Skeletal muscle tissue (tissue), 4 donors: ENCODE measurements around the gene TMEM183A. TPM values are rescaled to one million over a fixed set of nuclear protein-coding genes. Genes with fewer than 3 reads are reported as not detected.

Experiments
- H3K27ac ChIP-seq: one replicate; pipeline ENCODE4 v1.7.0; 2013; ENCODE audit warnings: mild to moderate bottlenecking, low read depth, low read length, inconsistent platforms
- H3K27me3 ChIP-seq, 3 donors: one replicate each; pipeline ENCODE4 v1.7.0; 2013; ENCODE audit warnings: low read length in 3 of 3; ENCODE audit not compliant: control insufficient read depth in 3 of 3, insufficient read depth in 3 of 3
- H3K36me3 ChIP-seq, 3 donors: one replicate each; pipeline ENCODE4 v1.7.0; 2013; ENCODE audit warnings: low read length in 3 of 3; ENCODE audit not compliant: control insufficient read depth in 3 of 3, insufficient read depth in 3 of 3
- H3K4me1 ChIP-seq, 3 donors: one replicate each; pipeline ENCODE4 v1.7.0; 2013; ENCODE audit warnings: low read length in 3 of 3, mild to moderate bottlenecking in 3 of 3; ENCODE audit not compliant: control insufficient read depth in 3 of 3, insufficient read depth in 3 of 3
- H3K4me3 ChIP-seq, 3 donors: one replicate each; pipeline ENCODE4 v1.7.0; 2013; ENCODE audit warnings: low read length in 3 of 3
- H3K9ac ChIP-seq, 3 donors: one replicate each; pipeline ENCODE4 v1.7.0; 2013; ENCODE audit warnings: low read length in 3 of 3, mild to moderate bottlenecking in 3 of 3, moderate library complexity in 2 of 3, low read depth in 1 of 3
- H3K9me3 ChIP-seq, 3 donors: one replicate each; pipeline ENCODE4 v1.7.0; 2013; ENCODE audit warnings: low read length in 3 of 3; ENCODE audit not compliant: control insufficient read depth in 3 of 3
- total RNA-seq: library from RNA; depleted of rRNA; stranded (reverse); fragments of >200 nt; gene quantifications from one replicate; pipeline ENCODE4 v1.2.3, GENCODE V29; 2014
- donor health status: Osteomylitis.

TMEM183A gene
- total RNA-seq, 1 donor from 2014 or later: 42.3 TPM

GRCh38 chr1:203043830-203044545, 36.8 kb downstream of the TMEM183A start:
- no peaks in the 10 kb centered on the region for H3K27me3 ChIP-seq
- H3K9me3 ChIP-seq: no peaks in the 10 kb centered on the region
- H3K36me3 ChIP-seq: peaks cover 8 to 25% (median 22%) of the 10 kb centered on the region in 3 donors
- H3K9ac ChIP-seq: no peak overlapping the region
- H3K27ac ChIP-seq: no peak overlapping the region
- H3K4me1 ChIP-seq: peaks cover 13 to 36% (median 32%) of the 10 kb centered on the region in 3 donors
- no peak overlapping the region for H3K4me3 ChIP-seq

GRCh38 chr1:203044546-203045250, 37.5 kb downstream of the TMEM183A start:
- Histone ChIP-seq H3K27ac (no peak overlapping the region), H3K9me3 (no peaks in the 10 kb centered on the region), H3K4me3 (no peak overlapping the region), H3K4me1 (peaks cover 8 to 29% (median 25%) of the 10 kb centered on the region in 3 donors), H3K9ac (no peak overlapping the region), H3K27me3 (no peaks in the 10 kb centered on the region), H3K36me3 (peaks cover 8 to 25% (median 25%) of the 10 kb centered on the region in 3 donors)

- H3K9me3 ChIP-seq: no peaks in the 10 kb centered on the region
- no peak overlapping the region for H3K4me3 ChIP-seq
- H3K36me3 ChIP-seq: peaks cover 8 to 25% (median 25%) of the 10 kb centered on the region in 3 donors
- H3K27ac ChIP-seq: no peak overlapping the region
- H3K4me1 ChIP-seq: peaks cover 4 to 23% (median 18%) of the 10 kb centered on the region in 3 donors
- H3K9ac ChIP-seq: no peak overlapping the region
- H3K27me3 ChIP-seq: no peaks in the 10 kb centered on the region
Measured at GRCh38 chr1:203045336-203045735, 38.2 kb downstream of the TMEM183A start.

- Histone ChIP-seq H3K27ac (no peak overlapping the region), H3K4me1 (peaks cover 4 to 18% (median 12%) of the 10 kb centered on the region in 3 donors), H3K4me3 (no peak overlapping the region), H3K36me3 (peaks cover 8 to 25% (median 25%) of the 10 kb centered on the region in 3 donors), H3K9me3 (no peaks in the 10 kb centered on the region), H3K9ac (no peak overlapping the region), H3K27me3 (no peaks in the 10 kb centered on the region)
Measured at GRCh38 chr1:203045821-203046594, 38.8 kb downstream of the TMEM183A start.

- Histone ChIP-seq H3K4me1 (peaks cover 6 to 19% (median 13%) of the 10 kb centered on the region in 3 donors), H3K9ac (peak overlapping the region in 1 of 3 donors; percentile 18), H3K4me3 (no peak overlapping the region), H3K27me3 (no peaks in the 10 kb centered on the region), H3K9me3 (no peaks in the 10 kb centered on the region), H3K27ac (no peak overlapping the region), H3K36me3 (peaks cover 8 to 25% (median 25%) of the 10 kb centered on the region in 3 donors)
Measured at GRCh38 chr1:203046984-203047630, 39.9 kb downstream of the TMEM183A start.

GRCh38 chr1:203048086-203048485, 40.9 kb downstream of the TMEM183A start:
- no peak overlapping the region for H3K4me3 ChIP-seq
- no peak overlapping the region for H3K27ac ChIP-seq
- no peak overlapping the region for H3K9ac ChIP-seq
- peaks cover 8 to 25% (median 25%) of the 10 kb centered on the region in 3 donors for H3K36me3 ChIP-seq
- H3K27me3 ChIP-seq: no peaks in the 10 kb centered on the region
- H3K4me1 ChIP-seq: peaks cover 8 to 20% (median 14%) of the 10 kb centered on the region in 3 donors
- H3K9me3 ChIP-seq: no peaks in the 10 kb centered on the region

DNA sequence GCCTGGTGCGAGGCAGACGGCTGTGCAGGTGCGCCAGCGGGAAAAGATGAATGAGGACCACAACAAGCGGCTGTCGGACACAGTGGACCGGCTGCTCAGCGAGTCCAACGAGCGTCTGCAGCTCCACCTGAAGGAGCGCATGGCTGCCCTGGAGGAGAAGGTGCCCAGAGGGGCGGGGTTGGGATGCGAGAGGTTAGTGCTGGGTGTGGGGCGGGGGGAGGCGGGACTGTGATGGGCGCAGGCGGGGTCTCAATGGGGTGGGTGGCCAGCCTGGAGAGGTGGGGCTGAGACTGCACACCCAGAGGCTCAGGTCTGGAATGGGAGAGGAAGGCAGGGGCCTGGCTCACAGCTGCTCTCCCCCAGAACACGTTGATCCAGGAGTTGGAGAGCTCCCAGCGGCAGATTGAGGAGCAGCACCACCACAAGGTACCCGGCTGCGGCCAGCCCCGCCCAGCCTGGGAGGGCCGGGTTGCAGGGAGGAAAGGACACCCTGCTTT, 41.4 kb downstream of the TMEM183A start:
- Histone ChIP-seq H3K9me3 (no peaks in the 10 kb centered on the region), H3K9ac (no peak overlapping the region), H3K4me1 (peaks cover 8 to 20% (median 14%) of the 10 kb centered on the region in 3 donors), H3K36me3 (peaks cover 8 to 26% (median 25%) of the 10 kb centered on the region in 3 donors), H3K27me3 (no peaks in the 10 kb centered on the region), H3K4me3 (no peak overlapping the region), H3K27ac (no peak overlapping the region)

DNA sequence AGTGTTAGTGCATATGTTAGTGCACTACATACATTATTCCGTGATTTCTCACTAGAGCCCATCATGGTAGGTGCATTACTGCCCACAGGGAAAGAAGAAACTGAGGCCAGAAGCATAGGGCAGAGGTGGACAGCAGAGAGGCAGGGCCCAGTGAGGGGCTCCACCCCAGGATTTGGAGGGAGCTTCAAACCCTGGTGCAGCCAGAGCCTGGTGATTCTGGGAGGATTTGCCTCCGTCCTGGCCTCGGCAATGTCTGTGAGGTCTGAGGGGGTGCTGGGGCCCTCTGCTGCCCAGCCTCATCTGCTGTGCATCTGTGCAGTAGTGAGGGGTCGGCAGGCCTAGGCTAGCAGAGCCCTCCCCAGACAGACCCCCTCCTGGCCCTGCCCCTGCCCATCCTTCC, 41.9 kb downstream of the TMEM183A start:
- Histone ChIP-seq H3K4me1 (peaks cover 8 to 20% (median 14%) of the 10 kb centered on the region in 3 donors), H3K4me3 (no peak overlapping the region)

GRCh38 chr1:203049576-203050180, 42.5 kb downstream of the TMEM183A start:
- H3K4me3 ChIP-seq: no peak overlapping the region
- no peak overlapping the region for H3K9ac ChIP-seq
- no peaks in the 10 kb centered on the region for H3K27me3 ChIP-seq
- peaks cover 8 to 20% (median 14%) of the 10 kb centered on the region in 3 donors for H3K4me1 ChIP-seq
- peaks cover 11 to 30% (median 28%) of the 10 kb centered on the region in 3 donors for H3K36me3 ChIP-seq
- H3K27ac ChIP-seq: no peak overlapping the region
- H3K9me3 ChIP-seq: no peaks in the 10 kb centered on the region

More for the DNA sequence above, 41.9 kb downstream of the TMEM183A start:
- Histone ChIP-seq H3K36me3 (peaks cover 9 to 29% (median 26%) of the 10 kb centered on the region in 3 donors), H3K9ac (no peak overlapping the region), H3K27ac (no peak overlapping the region), H3K9me3 (no peaks in the 10 kb centered on the region), H3K27me3 (no peaks in the 10 kb centered on the region)
